NCI-H510A treated with DMSO at 0.1 percent for 48 hours (cell line): Measurements from ENCODE around the gene PAX7.

Experiments
- DNase-seq: peaks from one replicate; lab custom pipeline; 2025; lab: John Stamatoyannopoulos, UW

PAX7 gene

GRCh38 chr1:18641005-18641941 lies 10.6 kb downstream of the PAX7 start:
- no peak for DNase-seq

- DNase-seq, result no peak
These were observed 11.8 kb downstream of the PAX7 start for GRCh38 chr1:18642278-18643095.

GRCh38 chr1:18643154-18644012 lies 12.7 kb downstream of the PAX7 start:
- DNase-seq, result no peak

GRCh38 chr1:18644013-18644399 lies 13.4 kb downstream of the PAX7 start:
- no peak for DNase-seq

GRCh38 chr1:18644446-18644845 lies 13.8 kb downstream of the PAX7 start:
- DNase-seq, result no peak

- no peak for DNase-seq
These were observed 14.5 kb downstream of the PAX7 start for GRCh38 chr1:18644973-18645746.

GRCh38 chr1:18645747-18646090 lies 15.1 kb downstream of the PAX7 start:
- DNase-seq, result no peak

GRCh38 chr1:18646091-18646785 lies 15.6 kb downstream of the PAX7 start:
- no peak for DNase-seq

- no peak for DNase-seq
These were observed 16.3 kb downstream of the PAX7 start for GRCh38 chr1:18646786-18647410.

GRCh38 chr1:18647681-18648214 lies 17.1 kb downstream of the PAX7 start:
- DNase-seq, result no peak

- DNase-seq, result no peak
These were observed 19.2 kb downstream of the PAX7 start for GRCh38 chr1:18649693-18650370.

- no peak for DNase-seq
These were observed 21.1 kb downstream of the PAX7 start for GRCh38 chr1:18651713-18652112.

GRCh38 chr1:18652791-18653190 lies 22.1 kb downstream of the PAX7 start:
- DNase-seq, result no peak

- DNase-seq, result no peak
These were observed 22.7 kb downstream of the PAX7 start for GRCh38 chr1:18653367-18653766.

- no peak for DNase-seq
These were observed 23.3 kb downstream of the PAX7 start for GRCh38 chr1:18653916-18654315.

- no peak for DNase-seq
These were observed 24.0 kb downstream of the PAX7 start for GRCh38 chr1:18654599-18654998.

- no peak for DNase-seq
These were observed 27.0 kb downstream of the PAX7 start for GRCh38 chr1:18657506-18658201.

GRCh38 chr1:18658831-18659230 lies 28.2 kb downstream of the PAX7 start:
- DNase-seq, result no peak
